ENCODE measurements around the gene DNAAF1.
"Not testable (repeated sequence)": the region's sequence is repeated elsewhere in the genome, so short reads cannot be mapped to it uniquely, and the experiment has no call there.

The DNAAF1 gene

GRCh38 chr16:84105301-84105815, 39.8 kb upstream of the DNAAF1 start:
- TF ChIP-seq, protein P1, sequence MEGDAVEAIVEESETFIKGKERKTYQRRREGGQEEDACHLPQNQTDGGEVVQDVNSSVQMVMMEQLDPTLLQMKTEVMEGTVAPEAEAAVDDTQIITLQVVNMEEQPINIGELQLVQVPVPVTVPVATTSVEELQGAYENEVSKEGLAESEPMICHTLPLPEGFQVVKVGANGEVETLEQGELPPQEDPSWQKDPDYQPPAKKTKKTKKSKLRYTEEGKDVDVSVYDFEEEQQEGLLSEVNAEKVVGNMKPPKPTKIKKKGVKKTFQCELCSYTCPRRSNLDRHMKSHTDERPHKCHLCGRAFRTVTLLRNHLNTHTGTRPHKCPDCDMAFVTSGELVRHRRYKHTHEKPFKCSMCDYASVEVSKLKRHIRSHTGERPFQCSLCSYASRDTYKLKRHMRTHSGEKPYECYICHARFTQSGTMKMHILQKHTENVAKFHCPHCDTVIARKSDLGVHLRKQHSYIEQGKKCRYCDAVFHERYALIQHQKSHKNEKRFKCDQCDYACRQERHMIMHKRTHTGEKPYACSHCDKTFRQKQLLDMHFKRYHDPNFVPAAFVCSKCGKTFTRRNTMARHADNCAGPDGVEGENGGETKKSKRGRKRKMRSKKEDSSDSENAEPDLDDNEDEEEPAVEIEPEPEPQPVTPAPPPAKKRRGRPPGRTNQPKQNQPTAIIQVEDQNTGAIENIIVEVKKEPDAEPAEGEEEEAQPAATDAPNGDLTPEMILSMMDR (IDR thresholded peaks at IDR 0.05; ENCODE audit: borderline replicate concordance, insufficient read depth, low read depth, low read length): no peak
- H3K4me3 ChIP-seq (ENCODE audit: low read depth, low read length): no peak overlapping the region

- H3K4me3 ChIP-seq (ENCODE audit: low read depth, low read length): no peak overlapping the region
- TF ChIP-seq, protein P1 (IDR thresholded peaks at IDR 0.05; ENCODE audit: borderline replicate concordance, insufficient read depth, low read depth, low read length): no peak
Observed at GRCh38 chr16:84105948-84106740, 39.0 kb upstream of the DNAAF1 start.

DNA sequence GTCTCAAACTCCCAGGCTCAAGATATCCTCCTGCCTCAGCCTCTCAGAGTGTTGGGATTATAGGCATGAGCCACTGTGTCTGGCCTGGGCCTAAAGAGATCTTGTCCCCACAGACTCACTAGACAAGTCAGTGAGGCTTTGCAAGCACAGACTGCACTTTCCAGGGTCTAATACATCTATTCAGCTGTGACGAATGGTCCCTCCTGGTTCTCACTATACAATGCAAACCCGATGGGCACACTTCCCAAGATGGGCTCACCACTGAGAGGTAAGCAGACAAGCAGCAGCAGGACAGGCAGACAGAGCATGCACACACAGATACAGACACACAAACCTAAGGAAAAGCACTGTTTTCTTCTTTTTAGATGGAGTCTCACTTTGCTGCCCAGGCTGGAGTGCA, 37.2 kb upstream of the DNAAF1 start:
- H3K4me3 ChIP-seq (ENCODE audit: low read depth, low read length): no peak overlapping the region
- TF ChIP-seq, protein P1 (IDR thresholded peaks at IDR 0.05; ENCODE audit: borderline replicate concordance, insufficient read depth, low read depth, low read length): no peak

GRCh38 chr16:84109598-84110335, 35.3 kb upstream of the DNAAF1 start:
- TF ChIP-seq, protein P1 (IDR thresholded peaks at IDR 0.05; ENCODE audit: borderline replicate concordance, insufficient read depth, low read depth, low read length): no peak
- no peak overlapping the region for H3K4me3 ChIP-seq (ENCODE audit: low read depth, low read length)

- no peak overlapping the region for H3K4me3 ChIP-seq (ENCODE audit: low read depth, low read length)
Observed at GRCh38 chr16:84110527-84110926, 34.6 kb upstream of the DNAAF1 start.

GRCh38 chr16:84111525-84111924, 33.6 kb upstream of the DNAAF1 start:
- H3K4me3 ChIP-seq (ENCODE audit: low read depth, low read length): no peak overlapping the region
- TF ChIP-seq, protein P1 (IDR thresholded peaks at IDR 0.05; ENCODE audit: borderline replicate concordance, insufficient read depth, low read depth, low read length): no peak

More at GRCh38 chr16:84110527-84110926, 34.6 kb upstream of the DNAAF1 start:
- TF ChIP-seq, protein P1 (IDR thresholded peaks at IDR 0.05; ENCODE audit: borderline replicate concordance, insufficient read depth, low read depth, low read length): no peak

DNA sequence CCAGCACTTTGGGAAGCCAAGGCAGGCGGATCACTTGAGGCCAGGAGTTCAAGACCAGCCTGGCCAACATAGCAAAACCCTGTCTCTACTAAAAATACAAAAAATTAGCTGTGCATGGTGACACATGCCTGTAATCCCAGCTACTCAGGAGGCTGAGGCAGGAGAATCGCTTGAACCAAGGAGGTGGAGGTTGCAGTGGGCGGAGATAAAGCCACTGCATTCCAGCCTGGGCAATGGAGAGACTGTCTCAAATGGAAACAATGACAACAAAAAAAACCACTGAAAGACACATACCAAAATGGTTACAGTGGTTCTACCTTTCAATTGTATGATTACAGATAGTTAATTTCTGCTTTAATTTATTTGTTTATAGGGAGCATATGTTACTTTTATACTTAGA, 33.2 kb upstream of the DNAAF1 start:
- H3K4me3 ChIP-seq (ENCODE audit: low read depth, low read length): not testable (repeated sequence)

All from GM12875 (cell line).